ENCODE data around the gene BTK.

The BTK gene

GRCh38 chrX:101385795-101386541, at the start of gene BTK:
BTK (minus strand) TSS chrX:101386191; CDS start chrX:101375284, 10,907 bp downstream.
- DNase-seq (ENCODE audit: low read depth in 1 of 2, low spot score in 1 of 2), result no peak

GRCh38 chrX:101430457-101431078, 44.6 kb upstream of the BTK start:
- no peak for TF ChIP-seq JUND (IDR thresholded peaks at IDR 0.05; ENCODE audit: low read depth)
- no peak for DNase-seq (ENCODE audit: low read depth in 1 of 2, low spot score in 1 of 2)

More at GRCh38 chrX:101385795-101386541, at the start of gene BTK:
- in situ Hi-C loops (cut with HindIII; ENCODE audit: low pct_unique_long_range_greater_than_20kb, low sequenced_read_pairs), result no loop called here
- no peak for TF ChIP-seq JUND (IDR thresholded peaks at IDR 0.05; ENCODE audit: low read depth)

GRCh38 chrX:101429934-101430333, 43.9 kb upstream of the BTK start:
- in situ Hi-C loops (cut with HindIII; ENCODE audit: low pct_unique_long_range_greater_than_20kb, low sequenced_read_pairs), result no loop called here
- no peak for DNase-seq (ENCODE audit: low read depth in 1 of 2, low spot score in 1 of 2)
- no peak for TF ChIP-seq JUND (IDR thresholded peaks at IDR 0.05; ENCODE audit: low read depth)

More at GRCh38 chrX:101430457-101431078, 44.6 kb upstream of the BTK start:
- in situ Hi-C loops (cut with HindIII; ENCODE audit: low pct_unique_long_range_greater_than_20kb, low sequenced_read_pairs), result no loop called here

- in situ Hi-C loops (cut with HindIII; ENCODE audit: low pct_unique_long_range_greater_than_20kb, low sequenced_read_pairs), result no loop called here
- no peak for TF ChIP-seq JUND (IDR thresholded peaks at IDR 0.05; ENCODE audit: low read depth)
Measured at GRCh38 chrX:101427954-101428353, 42.0 kb upstream of the BTK start.

GRCh38 chrX:101419489-101419888, 33.5 kb upstream of the BTK start:
- no peak for DNase-seq (ENCODE audit: low read depth in 1 of 2, low spot score in 1 of 2)
- in situ Hi-C loops (cut with HindIII; ENCODE audit: low pct_unique_long_range_greater_than_20kb, low sequenced_read_pairs), result no loop called here
- no peak for TF ChIP-seq JUND (IDR thresholded peaks at IDR 0.05; ENCODE audit: low read depth)

More at GRCh38 chrX:101427954-101428353, 42.0 kb upstream of the BTK start:
- no peak for DNase-seq (ENCODE audit: low read depth in 1 of 2, low spot score in 1 of 2)

- DNase-seq (ENCODE audit: low read depth in 1 of 2, low spot score in 1 of 2), result no peak
- in situ Hi-C loops (cut with HindIII; ENCODE audit: low pct_unique_long_range_greater_than_20kb, low sequenced_read_pairs), result no loop called here
- TF ChIP-seq JUND (IDR thresholded peaks at IDR 0.05; ENCODE audit: low read depth), result no peak
Measured at GRCh38 chrX:101417981-101418841, 32.2 kb upstream of the BTK start.

GRCh38 chrX:101417190-101417589, 31.2 kb upstream of the BTK start:
- TF ChIP-seq JUND (IDR thresholded peaks at IDR 0.05; ENCODE audit: low read depth), result no peak
- DNase-seq (ENCODE audit: low read depth in 1 of 2, low spot score in 1 of 2), result peak in 1 of 2 experiments; percentile 15
- in situ Hi-C loops (cut with HindIII; ENCODE audit: low pct_unique_long_range_greater_than_20kb, low sequenced_read_pairs), result no loop called here

GRCh38 chrX:101416691-101417090, 30.7 kb upstream of the BTK start:
- in situ Hi-C loops (cut with HindIII; ENCODE audit: low pct_unique_long_range_greater_than_20kb, low sequenced_read_pairs), result no loop called here
- DNase-seq (ENCODE audit: low read depth in 1 of 2, low spot score in 1 of 2), result no peak
- no peak for TF ChIP-seq JUND (IDR thresholded peaks at IDR 0.05; ENCODE audit: low read depth)

- in situ Hi-C loops (cut with HindIII; ENCODE audit: low pct_unique_long_range_greater_than_20kb, low sequenced_read_pairs), result no loop called here
- DNase-seq (ENCODE audit: low read depth in 1 of 2, low spot score in 1 of 2), result peak in 1 of 2 experiments; percentile 76
- no peak for TF ChIP-seq JUND (IDR thresholded peaks at IDR 0.05; ENCODE audit: low read depth)
Measured at GRCh38 chrX:101415180-101416145, 29.5 kb upstream of the BTK start.

- DNase-seq (ENCODE audit: low read depth in 1 of 2, low spot score in 1 of 2), result no peak
- in situ Hi-C loops (cut with HindIII; ENCODE audit: low pct_unique_long_range_greater_than_20kb, low sequenced_read_pairs), result no loop called here
Measured at GRCh38 chrX:101411984-101412383, 26.0 kb upstream of the BTK start.

GRCh38 chrX:101410461-101410860, 24.5 kb upstream of the BTK start:
- in situ Hi-C loops (cut with HindIII; ENCODE audit: low pct_unique_long_range_greater_than_20kb, low sequenced_read_pairs), result no loop called here
- TF ChIP-seq JUND (IDR thresholded peaks at IDR 0.05; ENCODE audit: low read depth), result no peak
- DNase-seq (ENCODE audit: low read depth in 1 of 2, low spot score in 1 of 2), result no peak

More at GRCh38 chrX:101411984-101412383, 26.0 kb upstream of the BTK start:
- TF ChIP-seq JUND (IDR thresholded peaks at IDR 0.05; ENCODE audit: low read depth), result no peak
